HCT116 (cell line): ENCODE measurements around the gene RTN4. TPM values are rescaled to one million over a fixed set of nuclear protein-coding genes. Genes with fewer than 3 reads are reported as not detected.

Experiments
- ATAC-seq: fragments of 200-7000 bp; cut with Tn5 transposase; 2 replicates; pipeline ENCODE4 v1.9.1; 2020; ENCODE audit warnings: mild to moderate bottlenecking, moderate library complexity
- BruUV-seq: library from RNA; stranded (reverse); fragments of 400-500 nt; replicated peaks from 2 replicates; lab custom pipeline; 2021; lab: Mats Ljungman, UMichigan
- CTCF ChIA-PET: fragments of 300-600 bp; sonication (Branson Sonifier 250); formaldehyde crosslinking; loops from one replicate; lab custom pipeline; 2021; ENCODE audit warnings: antibody characterized with exemption; lab: Charles Lee
- POLR2A ChIA-PET: fragments of 300-600, 350-600 bp; sonication (Branson Sonifier 250); formaldehyde crosslinking; loops from one replicate; lab custom pipeline; 2021; ENCODE audit warnings: antibody characterized with exemption; lab: Charles Lee
- RAD21 ChIA-PET, 2 experiments: fragments of 300-600 bp; sonication (Branson Sonifier 250); formaldehyde crosslinking; loops; one replicate each; lab custom pipeline; 2023; ENCODE audit warnings: low total read pairs in 2 of 2; ENCODE audit not compliant: uncharacterized antibody in 2 of 2, unreplicated experiment in 2 of 2, low non-redundant PET in 1 of 2; lab: Charles Lee
- DNase-seq: peaks from one replicate; pipeline ENCODE4 v3.0.0-alpha.2; 2010; ENCODE audit warnings: low read depth, low spot score
- H2AFZ ChIP-seq: fragments of 200-600 bp; shearing (Covaris generic), sonication (generic); 2 replicates; pipeline ENCODE4 v1.6.1; 2017; ENCODE audit warnings: low read depth, mixed run types, mixed read lengths, antibody characterized with exemption, low read length; ENCODE audit not compliant: poor library complexity, severe bottlenecking
- H3K27ac ChIP-seq: 2 replicates; pipeline ENCODE4 v1.5.1; 2012; ENCODE audit warnings: low read depth, low read length
- H3K27me3 ChIP-seq: fragments of 200-600 bp; sonication (generic); 2 replicates; pipeline ENCODE4 v1.6.1; 2016; ENCODE audit warnings: mixed run types, low read length, mixed read lengths; ENCODE audit not compliant: insufficient read depth
- H3K36me3 ChIP-seq, 2 experiments: fragments of 200-500 bp in 1 of 2; fragments of 200-600 bp in 1 of 2; sonication (Bioruptor generic) in 1 of 2; sonication (generic) in 1 of 2; 2 replicates each; pipeline versions ENCODE4 v1.5.1 to v1.6.1; 2014 to 2016; ENCODE audit warnings: low read length in 2 of 2, inconsistent platforms in 1 of 2, mixed read lengths in 1 of 2, mixed run types in 1 of 2; ENCODE audit not compliant: insufficient read depth in 2 of 2, control insufficient read depth in 1 of 2
- H3K4me1 ChIP-seq, 2 experiments: fragments of 200-600 bp in 1 of 2; sonication (generic) in 1 of 2; 2 replicates each; pipeline versions ENCODE4 v1.5.1 to v1.6.1; 2012 to 2017; ENCODE audit warnings: low read length in 2 of 2, inconsistent platforms in 1 of 2, mild to moderate bottlenecking in 1 of 2, mixed read lengths in 1 of 2, mixed run types in 1 of 2, moderate library complexity in 1 of 2; ENCODE audit not compliant: insufficient read depth in 2 of 2, control insufficient read depth in 1 of 2
- H3K4me2 ChIP-seq: fragments of 200-600 bp; sonication (generic); 2 replicates; pipeline ENCODE4 v1.6.1; 2017; ENCODE audit warnings: mixed run types, low read length, mixed read lengths
- H3K4me3 ChIP-seq, 2 experiments: fragments of 200-600 bp in 1 of 2; sonication (generic) in 1 of 2; replicated peaks in 1 of 2; 2 replicates each; pipeline ENCODE4 v1.5.1; 2011 to 2016; ENCODE audit warnings: low read length in 2 of 2, control low read depth in 1 of 2, low read depth in 1 of 2, mild to moderate bottlenecking in 1 of 2, mixed read lengths in 1 of 2, mixed run types in 1 of 2
- H3K79me2 ChIP-seq: fragments of 200-600 bp; sonication (generic); 2 replicates; pipeline ENCODE4 v1.6.1; 2017; ENCODE audit warnings: mild to moderate bottlenecking, mixed run types, low read length, moderate library complexity, mixed read lengths; ENCODE audit not compliant: insufficient read depth
- H3K9ac ChIP-seq: fragments of 200-600 bp; sonication (generic); 2 replicates; pipeline ENCODE4 v1.6.1; 2016; ENCODE audit warnings: low read length, mixed read lengths
- H3K9me2 ChIP-seq: fragments of 200-600 bp; sonication (generic), shearing (Covaris generic); 2 replicates; pipeline ENCODE4 v1.6.1; 2017; ENCODE audit warnings: mixed run types, mild to moderate bottlenecking, moderate library complexity; ENCODE audit not compliant: insufficient read depth
- H3K9me3 ChIP-seq, 2 experiments: fragments of 200-500 bp in 1 of 2; fragments of 200-600 bp in 1 of 2; sonication (Bioruptor generic) in 1 of 2; sonication (generic) in 1 of 2; 2 replicates each; pipeline ENCODE4 v1.6.1; 2014 to 2017; ENCODE audit warnings: low read length in 2 of 2, mixed read lengths in 2 of 2, inconsistent platforms in 1 of 2, low read depth in 1 of 2, mild to moderate bottlenecking in 1 of 2, mixed run types in 1 of 2, moderate library complexity in 1 of 2; ENCODE audit not compliant: control insufficient read depth in 1 of 2, insufficient read depth in 1 of 2
- H4K20me1 ChIP-seq: fragments of 200-600 bp; sonication (generic), shearing (Covaris generic); 2 replicates; pipeline ENCODE4 v1.6.1; 2017; ENCODE audit warnings: mixed run types, mild to moderate bottlenecking, moderate library complexity; ENCODE audit not compliant: insufficient read depth
- CBX3 ChIP-seq: IDR thresholded peaks from 2 replicates; pipeline ENCODE4 v1.6.1; 2012; ENCODE audit warnings: low read depth
- EGR1 ChIP-seq: IDR thresholded peaks from 2 replicates; pipeline ENCODE4 v1.6.1; 2012; ENCODE audit warnings: low read depth
- EZH2phosphoT487 ChIP-seq: fragments of 200-600 bp; IDR thresholded peaks from 2 replicates; pipeline ENCODE4 v1.6.1; 2018; ENCODE audit warnings: antibody characterized with exemption, borderline replicate concordance
- FOSL1 ChIP-seq: IDR thresholded peaks from 2 replicates; pipeline ENCODE4 v1.6.1; 2012; ENCODE audit warnings: low read depth
- POLR2AphosphoS5 ChIP-seq: IDR thresholded peaks from 2 replicates; pipeline ENCODE4 v1.6.1; 2011; ENCODE audit warnings: mild to moderate bottlenecking, low read depth, low read length, moderate library complexity
- SRF ChIP-seq: IDR thresholded peaks from 2 replicates; pipeline ENCODE4 v1.6.1; 2012; ENCODE audit warnings: low read depth
- TCF7L2 ChIP-seq: IDR thresholded peaks from 2 replicates; pipeline ENCODE4 v1.7.0; 2011; ENCODE audit warnings: borderline replicate concordance, inconsistent platforms; ENCODE audit not compliant: insufficient read depth, insufficient read length; ENCODE audit errors: extremely low read depth
- intact Hi-C: fragments of 100-400 bp; cut with micrococcal nuclease; formaldehyde crosslinking; loops from 2 replicates; pipeline ENCODE4 v1.10.0; 2022
- total RNA-seq: library from RNA; stranded (reverse); gene quantifications from one replicate; pipeline ENCODE4 v1.2.1, GENCODE V29; 2021; ENCODE audit not compliant: unreplicated experiment
- TF ChIP-seq, protein P1 (sequence below): IDR thresholded peaks from 2 replicates; pipeline ENCODE4 v1.6.1; 2012
- TF ChIP-seq, protein P2 (sequence below): IDR thresholded peaks from 2 replicates; pipeline ENCODE4 v1.6.1; 2012; ENCODE audit warnings: low read depth
- TF ChIP-seq, protein P3 (sequence below): IDR thresholded peaks from 2 replicates; pipeline ENCODE4 v1.6.1; 2011; ENCODE audit warnings: mild to moderate bottlenecking, low read length, moderate library complexity; ENCODE audit not compliant: insufficient replicate concordance; ENCODE audit errors: extremely low read depth

The RTN4 gene
- total RNA-seq, 1 experiment from 2014 or later, result 221 TPM

DNA sequence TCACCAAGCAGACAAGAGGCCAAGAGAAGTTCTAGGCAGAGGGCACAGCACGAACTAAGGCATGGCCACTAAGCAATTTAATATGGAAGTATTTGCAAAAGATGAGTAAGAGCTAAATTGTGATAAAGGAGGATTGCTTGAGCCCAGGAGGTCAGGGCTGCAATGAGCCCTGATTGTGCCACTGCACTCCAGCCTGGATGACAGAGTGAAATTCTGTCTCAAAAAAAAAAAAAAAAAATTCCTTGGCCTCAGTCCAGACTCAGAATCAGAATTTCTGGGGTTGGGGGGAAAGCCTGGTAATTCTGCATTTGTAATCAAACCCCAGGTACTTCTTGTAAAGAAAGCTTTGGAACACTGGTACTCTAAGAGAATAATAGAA is 46.8 kb upstream of the RTN4 start (continued):
- TF ChIP-seq EZH2phosphoT487 (no peak), POLR2AphosphoS5 (no peak), CBX3 (no peak), EGR1 (no peak), FOSL1 (no peak), SRF (no peak)
- TF ChIP-seq, protein P1, sequence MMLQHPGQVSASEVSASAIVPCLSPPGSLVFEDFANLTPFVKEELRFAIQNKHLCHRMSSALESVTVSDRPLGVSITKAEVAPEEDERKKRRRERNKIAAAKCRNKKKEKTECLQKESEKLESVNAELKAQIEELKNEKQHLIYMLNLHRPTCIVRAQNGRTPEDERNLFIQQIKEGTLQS, result no peak

DNA sequence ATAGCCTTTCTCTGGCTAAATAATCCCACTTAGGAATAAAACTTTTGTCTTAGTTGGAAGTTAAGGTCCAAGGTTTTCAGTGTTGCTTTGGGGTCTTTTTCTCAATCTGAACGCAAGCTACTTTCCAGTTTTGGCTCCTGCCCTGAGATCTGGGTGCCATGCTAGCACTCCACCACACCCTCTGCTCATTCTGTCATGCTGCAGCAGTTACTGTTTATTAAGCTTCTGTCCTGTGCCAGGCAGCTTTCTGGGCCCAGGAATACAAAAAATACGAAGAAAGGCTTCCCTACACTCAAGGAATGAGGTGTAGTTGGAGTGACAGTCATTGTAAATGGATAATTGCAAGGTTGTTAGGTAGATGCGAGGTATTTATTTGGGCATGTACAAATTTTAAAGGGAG is 46.3 kb upstream of the RTN4 start:
- RAD21 ChIA-PET, result no interaction called here
- CTCF ChIA-PET, result no interaction called here
- H3K27ac ChIP-seq, result no peak overlapping the region

DNA sequence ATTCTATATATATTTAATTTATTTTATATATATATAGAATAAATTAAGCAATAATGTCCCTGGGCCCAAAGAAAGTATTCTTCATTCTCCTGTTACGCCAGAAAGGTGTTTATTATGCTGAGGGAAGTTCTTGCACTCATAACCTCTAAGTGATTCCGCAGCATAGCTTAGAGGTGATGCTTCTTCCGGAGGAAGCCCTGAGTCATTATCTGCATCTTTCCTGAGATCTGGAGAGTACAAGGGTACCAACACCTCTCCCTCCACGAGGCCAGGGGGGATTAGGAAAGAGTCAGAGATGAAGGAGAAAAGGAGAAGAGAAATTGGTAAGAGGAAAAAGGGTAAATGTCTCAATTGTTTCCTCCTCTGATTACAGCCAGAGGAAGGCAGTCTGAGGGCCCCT is 43.1 kb upstream of the RTN4 start:
- ATAC-seq (peak; percentile 89), DNase-seq (peak; percentile 38)
- H2AFZ ChIP-seq, result peak overlapping the region; percentile 46
- intact Hi-C loops, result loop anchor here (2.0 kb wide), 1 partner anchor 43 kb away; the partner anchor contains the start of gene RTN4
- RAD21 ChIA-PET, result no interaction called here
- peaks cover 9 to 38% of the 10 kb centered on the region in 2 experiments for H3K4me1 ChIP-seq
- H3K9me2 ChIP-seq, result no peaks in the 10 kb centered on the region
- no TSS peak for BruUV-seq
- no peaks in the 10 kb centered on the region for H3K79me2 ChIP-seq
- H3K27ac ChIP-seq, result peak overlapping the region; percentile 23; the same call in 1 of the 2 replicates
- POLR2A ChIA-PET, result interaction anchor here (2.6 to 3.0 kb wide), 2 partner anchors 22 to 43 kb away, joined by 10 to 13 read pairs; partner anchors contain the start of gene RTN4
- no peaks in the 10 kb centered on the region for H3K27me3 ChIP-seq
- CTCF ChIA-PET, result no interaction called here
- H4K20me1 ChIP-seq, result no peaks in the 10 kb centered on the region
- peak overlapping the region; percentile 38; the same call in 1 of the 2 replicates for H3K9ac ChIP-seq
- H3K36me3 ChIP-seq, result no peaks in the 10 kb centered on the region
- H3K4me2 ChIP-seq, result peak overlapping the region; percentile 65
- peak overlapping the region in 1 of 2 experiments; percentile 48; a peak in 2 of 4 replicates for H3K4me3 ChIP-seq
- H3K9me3 ChIP-seq, result no peaks in the 10 kb centered on the region
- TF ChIP-seq, protein P2, sequence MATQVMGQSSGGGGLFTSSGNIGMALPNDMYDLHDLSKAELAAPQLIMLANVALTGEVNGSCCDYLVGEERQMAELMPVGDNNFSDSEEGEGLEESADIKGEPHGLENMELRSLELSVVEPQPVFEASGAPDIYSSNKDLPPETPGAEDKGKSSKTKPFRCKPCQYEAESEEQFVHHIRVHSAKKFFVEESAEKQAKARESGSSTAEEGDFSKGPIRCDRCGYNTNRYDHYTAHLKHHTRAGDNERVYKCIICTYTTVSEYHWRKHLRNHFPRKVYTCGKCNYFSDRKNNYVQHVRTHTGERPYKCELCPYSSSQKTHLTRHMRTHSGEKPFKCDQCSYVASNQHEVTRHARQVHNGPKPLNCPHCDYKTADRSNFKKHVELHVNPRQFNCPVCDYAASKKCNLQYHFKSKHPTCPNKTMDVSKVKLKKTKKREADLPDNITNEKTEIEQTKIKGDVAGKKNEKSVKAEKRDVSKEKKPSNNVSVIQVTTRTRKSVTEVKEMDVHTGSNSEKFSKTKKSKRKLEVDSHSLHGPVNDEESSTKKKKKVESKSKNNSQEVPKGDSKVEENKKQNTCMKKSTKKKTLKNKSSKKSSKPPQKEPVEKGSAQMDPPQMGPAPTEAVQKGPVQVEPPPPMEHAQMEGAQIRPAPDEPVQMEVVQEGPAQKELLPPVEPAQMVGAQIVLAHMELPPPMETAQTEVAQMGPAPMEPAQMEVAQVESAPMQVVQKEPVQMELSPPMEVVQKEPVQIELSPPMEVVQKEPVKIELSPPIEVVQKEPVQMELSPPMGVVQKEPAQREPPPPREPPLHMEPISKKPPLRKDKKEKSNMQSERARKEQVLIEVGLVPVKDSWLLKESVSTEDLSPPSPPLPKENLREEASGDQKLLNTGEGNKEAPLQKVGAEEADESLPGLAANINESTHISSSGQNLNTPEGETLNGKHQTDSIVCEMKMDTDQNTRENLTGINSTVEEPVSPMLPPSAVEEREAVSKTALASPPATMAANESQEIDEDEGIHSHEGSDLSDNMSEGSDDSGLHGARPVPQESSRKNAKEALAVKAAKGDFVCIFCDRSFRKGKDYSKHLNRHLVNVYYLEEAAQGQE, result no peak
- TF ChIP-seq, protein P3, sequence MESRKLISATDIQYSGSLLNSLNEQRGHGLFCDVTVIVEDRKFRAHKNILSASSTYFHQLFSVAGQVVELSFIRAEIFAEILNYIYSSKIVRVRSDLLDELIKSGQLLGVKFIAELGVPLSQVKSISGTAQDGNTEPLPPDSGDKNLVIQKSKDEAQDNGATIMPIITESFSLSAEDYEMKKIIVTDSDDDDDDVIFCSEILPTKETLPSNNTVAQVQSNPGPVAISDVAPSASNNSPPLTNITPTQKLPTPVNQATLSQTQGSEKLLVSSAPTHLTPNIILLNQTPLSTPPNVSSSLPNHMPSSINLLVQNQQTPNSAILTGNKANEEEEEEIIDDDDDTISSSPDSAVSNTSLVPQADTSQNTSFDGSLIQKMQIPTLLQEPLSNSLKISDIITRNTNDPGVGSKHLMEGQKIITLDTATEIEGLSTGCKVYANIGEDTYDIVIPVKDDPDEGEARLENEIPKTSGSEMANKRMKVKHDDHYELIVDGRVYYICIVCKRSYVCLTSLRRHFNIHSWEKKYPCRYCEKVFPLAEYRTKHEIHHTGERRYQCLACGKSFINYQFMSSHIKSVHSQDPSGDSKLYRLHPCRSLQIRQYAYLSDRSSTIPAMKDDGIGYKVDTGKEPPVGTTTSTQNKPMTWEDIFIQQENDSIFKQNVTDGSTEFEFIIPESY, result no peak
- no peak for TF ChIP-seq TCF7L2

More for the DNA sequence above, 46.3 kb upstream of the RTN4 start:
- DNase-seq (no peak), ATAC-seq (no peak)
- intact Hi-C loops, result no loop called here
- no peak overlapping the region for H3K9ac ChIP-seq
- H3K9me3 ChIP-seq, result no peaks in the 10 kb centered on the region
- no peaks in the 10 kb centered on the region for H3K9me2 ChIP-seq
- peaks cover 15 to 34% of the 10 kb centered on the region in 2 experiments for H3K4me1 ChIP-seq
- POLR2A ChIA-PET, result interaction anchor here (0.8 to 2.1 kb wide), 4 partner anchors 9 to 46 kb away, joined by 3 to 9 read pairs (median 6); partner anchors contain the start of gene RTN4
- H3K4me2 ChIP-seq, result no peak overlapping the region
- H4K20me1 ChIP-seq, result no peaks in the 10 kb centered on the region
- H3K36me3 ChIP-seq, result no peaks in the 10 kb centered on the region
- BruUV-seq, result no TSS peak
- no peaks in the 10 kb centered on the region for H3K79me2 ChIP-seq
- H3K4me3 ChIP-seq, result no peak overlapping the region
- TF ChIP-seq CBX3 (no peak), FOSL1 (no peak)
- H3K27me3 ChIP-seq, result no peaks in the 10 kb centered on the region
- no peak overlapping the region for H2AFZ ChIP-seq
